NB4 (cell line): Measurements from ENCODE around the gene PDE4D.

ENCODE experiments used
- DNase-seq: peaks from one replicate; pipeline ENCODE4 v3.0.0; 2010; ENCODE audit warnings: low read depth
- H3K4me3 ChIP-seq: one replicate; pipeline ENCODE4 v1.5.1; 2011; ENCODE audit warnings: mild to moderate bottlenecking, low read depth, low read length, moderate library complexity
- CTCF ChIP-seq: IDR thresholded peaks from one replicate; pipeline ENCODE4 v1.5.1; 2012; ENCODE audit warnings: low read depth, low read length
- MAX ChIP-seq: IDR thresholded peaks from 2 replicates; pipeline ENCODE4 v1.6.1; 2011; ENCODE audit warnings: low read depth, low read length
- MYC ChIP-seq: IDR thresholded peaks from 2 replicates; pipeline ENCODE4 v1.6.1; 2011; ENCODE audit warnings: low read depth, low read length
- POLR2A ChIP-seq: IDR thresholded peaks from 2 replicates; pipeline ENCODE4 v1.6.1; 2011; ENCODE audit warnings: mild to moderate bottlenecking; ENCODE audit not compliant: insufficient read length; ENCODE audit errors: extremely low read depth

The PDE4D gene

GRCh38 chr5:59092758-59093157 is 800.8 kb downstream of the PDE4D start:
- DNase-seq, result no peak
- TF ChIP-seq MAX (no peak), MYC (no peak), CTCF (no peak), POLR2A (no peak)
- H3K4me3 ChIP-seq, result no peak overlapping the region

DNA sequence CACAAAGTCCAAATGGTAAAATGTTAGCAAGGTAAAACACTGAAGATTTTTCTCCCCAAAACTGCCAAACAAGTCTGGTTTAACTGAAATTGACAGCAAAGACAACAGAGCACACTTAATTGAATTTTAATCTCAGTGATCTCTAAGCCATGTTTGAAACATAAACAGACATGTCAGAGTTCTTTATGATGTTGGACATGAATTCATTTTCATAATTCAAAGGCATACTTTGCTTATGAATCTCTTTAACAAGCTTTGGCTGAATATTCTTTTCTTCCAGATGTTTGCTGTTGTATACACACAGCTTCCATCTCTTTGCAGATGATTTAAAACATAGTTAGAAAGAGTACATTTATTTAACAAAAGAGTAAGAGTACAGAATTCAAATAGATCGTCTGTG is 801.6 kb downstream of the PDE4D start:
- DNase-seq, result no peak
- no peak overlapping the region for H3K4me3 ChIP-seq
- no peak for TF ChIP-seq MAX
- TF ChIP-seq CTCF, result no peak
- no peak for TF ChIP-seq POLR2A
- TF ChIP-seq MYC, result no peak

DNA sequence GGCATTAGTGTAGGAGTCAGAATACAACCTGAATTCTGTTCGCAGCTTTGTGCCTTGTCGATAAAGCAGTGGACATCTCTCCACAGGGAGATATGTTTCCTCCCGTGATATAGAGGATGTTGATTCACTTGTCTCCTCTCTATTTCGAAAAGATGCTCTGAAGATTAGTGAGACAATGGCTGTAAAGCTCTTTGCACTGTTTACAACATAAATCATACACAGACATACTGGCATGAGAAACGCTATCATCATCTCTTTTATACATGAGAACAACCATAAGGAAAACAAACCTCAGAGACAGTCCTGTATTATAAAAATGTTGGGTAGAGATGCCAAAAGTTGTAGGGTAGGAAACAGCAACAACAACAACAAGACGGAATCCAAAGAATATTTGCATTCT is 803.2 kb downstream of the PDE4D start:
- DNase-seq, result no peak
- H3K4me3 ChIP-seq, result no peak overlapping the region
- no peak for TF ChIP-seq MYC
- no peak for TF ChIP-seq CTCF
- TF ChIP-seq POLR2A, result no peak

DNA sequence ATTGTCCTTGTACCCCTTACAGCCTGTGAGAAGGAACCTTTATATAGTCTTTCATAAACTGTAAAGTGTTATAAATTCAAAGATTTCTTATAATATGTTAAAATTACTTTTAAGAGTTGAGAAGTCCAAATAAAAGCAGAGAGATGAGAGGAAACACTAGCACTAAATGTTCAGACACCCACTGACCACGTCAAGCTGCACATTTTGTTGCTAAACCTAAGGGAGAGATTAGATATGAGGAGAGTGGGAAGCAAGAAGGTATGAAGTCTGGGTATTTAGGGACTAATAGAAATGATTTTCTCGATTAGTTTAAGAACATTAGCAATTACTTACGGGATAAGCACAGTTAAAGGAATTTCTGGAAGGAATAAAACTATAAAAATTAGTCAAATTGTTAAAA is 803.8 kb downstream of the PDE4D start:
- no peak for DNase-seq
- TF ChIP-seq POLR2A, result no peak
- no peak for TF ChIP-seq MYC
- TF ChIP-seq MAX, result no peak
- TF ChIP-seq CTCF, result no peak
- no peak overlapping the region for H3K4me3 ChIP-seq

GRCh38 chr5:59088546-59088945 is 805.0 kb downstream of the PDE4D start:
- TF ChIP-seq MYC (no peak), POLR2A (no peak), MAX (no peak), CTCF (no peak)
- no peak overlapping the region for H3K4me3 ChIP-seq
- no peak for DNase-seq

DNA sequence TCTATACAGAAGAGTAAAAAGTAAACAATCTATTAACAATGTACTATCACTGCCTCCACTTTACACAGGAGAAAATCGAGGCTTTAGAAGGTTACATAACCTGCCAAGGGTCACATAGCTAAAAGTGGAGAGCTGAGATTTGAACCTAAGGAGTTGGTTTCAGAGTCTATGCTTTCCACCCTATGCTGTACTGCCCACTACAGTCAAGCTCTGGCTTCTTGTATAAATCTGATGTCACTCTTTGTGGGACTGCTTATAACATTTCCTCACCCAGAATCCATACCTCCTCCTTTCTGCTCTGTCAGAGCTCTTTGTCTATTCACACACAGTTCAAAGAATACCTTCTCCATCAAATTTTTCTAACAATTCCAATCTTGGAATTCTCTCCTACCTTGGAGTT is 807.5 kb downstream of the PDE4D start:
- H3K4me3 ChIP-seq, result no peak overlapping the region
- TF ChIP-seq MAX (no peak), POLR2A (no peak), CTCF (no peak), MYC (no peak)
- DNase-seq, result no peak
